MM.1S (cell line): ENCODE measurements around the gene SELENOO.
A peak's percentile ranks its signal among the peaks of the same experiment; 100 is the strongest.

Source experiments
- DNase-seq: peaks from one replicate; pipeline ENCODE4 v3.0.0-alpha.2; 2015
- H2AFZ ChIP-seq: fragments of 300-600 bp; sonication (generic); 2 replicates; pipeline ENCODE4 v1.6.0; 2016; ENCODE audit warnings: antibody characterized with exemption, low read length
- H3F3A ChIP-seq: fragments of 300-600 bp; sonication (generic); 2 replicates; pipeline ENCODE4 v1.6.1; 2016; ENCODE audit warnings: mild to moderate bottlenecking, antibody characterized with exemption, low read length, moderate library complexity, mixed read lengths; ENCODE audit not compliant: insufficient read depth
- H3K27ac ChIP-seq: fragments of 300-600 bp; sonication (generic); 2 replicates; pipeline ENCODE4 v1.5.1; 2016; ENCODE audit warnings: mild to moderate bottlenecking, low read length
- H3K27me3 ChIP-seq: fragments of 300-600 bp; sonication (generic); replicated peaks from 2 replicates; pipeline ENCODE4 v1.6.0; 2016; ENCODE audit warnings: low read length; ENCODE audit not compliant: insufficient read depth
- H3K36me3 ChIP-seq: fragments of 300-600 bp; sonication (generic); replicated peaks from 2 replicates; pipeline ENCODE4 v1.6.1; 2016; ENCODE audit warnings: mild to moderate bottlenecking, low read length, mixed read lengths; ENCODE audit not compliant: insufficient read depth
- H3K4me1 ChIP-seq: fragments of 300-600 bp; sonication (generic); 2 replicates; pipeline ENCODE4 v1.6.1; 2016; ENCODE audit warnings: low read length, mixed read lengths
- H3K4me2 ChIP-seq: fragments of 300-600 bp; sonication (generic); 2 replicates; pipeline ENCODE4 v1.6.0; 2016; ENCODE audit warnings: low read depth, low read length
- H3K4me3 ChIP-seq: fragments of 300-600 bp; sonication (generic); 2 replicates; pipeline ENCODE4 v1.5.1; 2016; ENCODE audit warnings: low read length, mixed read lengths
- H3K79me2 ChIP-seq: fragments of 300-600 bp; sonication (generic); 2 replicates; pipeline ENCODE4 v1.6.1; 2016; ENCODE audit warnings: mixed run types, low read length, mixed read lengths
- H3K9ac ChIP-seq: fragments of 300-600 bp; sonication (generic); 2 replicates; pipeline ENCODE4 v1.6.1; 2016; ENCODE audit warnings: low read length, mixed read lengths
- H3K9me2 ChIP-seq: fragments of 300-600 bp; sonication (generic); replicated peaks from 2 replicates; pipeline ENCODE4 v1.6.1; 2016; ENCODE audit warnings: mild to moderate bottlenecking, low read length, mixed read lengths; ENCODE audit not compliant: insufficient read depth
- H3K9me3 ChIP-seq: fragments of 300-600 bp; sonication (generic); replicated peaks from 2 replicates; pipeline ENCODE4 v1.6.1; 2016; ENCODE audit warnings: mild to moderate bottlenecking, low read length, mixed read lengths; ENCODE audit not compliant: insufficient read depth
- H4K20me1 ChIP-seq: fragments of 300-600 bp; sonication (generic); 2 replicates; pipeline ENCODE4 v1.6.1; 2016; ENCODE audit warnings: mild to moderate bottlenecking, low read length, moderate library complexity, mixed read lengths; ENCODE audit not compliant: insufficient read depth
- CTCF ChIP-seq: fragments of 300-600 bp; sonication (generic); IDR thresholded peaks from 2 replicates; pipeline ENCODE4 v1.5.1; 2016; ENCODE audit warnings: antibody characterized with exemption, low read length, mixed read lengths
- EZH2 ChIP-seq: fragments of 300-600 bp; sonication (generic); optimal IDR thresholded peaks from 2 replicates; pipeline ENCODE3; 2017; ENCODE audit warnings: low read depth, mild to moderate bottlenecking, antibody characterized with exemption, low read length, mixed read lengths
- EZH2phosphoT487 ChIP-seq: fragments of 300-600 bp; sonication (generic); IDR thresholded peaks from 2 replicates; pipeline ENCODE4 v1.6.1; 2018; ENCODE audit warnings: antibody characterized with exemption, low read length

Gene SELENOO

GRCh38 chr22:50250555-50251476, 50.0 kb downstream of the SELENOO start, which contains the start of gene HDAC10:
TSS of gene HDAC10 (minus strand) at chr22:50251265. CDS start at chr22:50251032, 233 bp downstream.
- Histone ChIP-seq H3K4me3 (peak within 1 kb of the TSS; percentile 88), H3K27me3 (no peaks in the 10 kb centered on the region), H3K4me1 (peaks cover 32% of the 10 kb centered on the region), H4K20me1 (no peaks in the 10 kb centered on the region), H3K9ac (peak within 1 kb of the TSS; percentile 92), H3K27ac (peak within 1 kb of the TSS; percentile 68), H3K4me2 (peak within 1 kb of the TSS; percentile 93), H3F3A (peaks cover 29% of the 10 kb centered on the region), H3K9me2 (no peaks in the 10 kb centered on the region), H2AFZ (peak within 1 kb of the TSS; percentile 52), H3K36me3 (no peaks in the 10 kb centered on the region), H3K9me3 (no peaks in the 10 kb centered on the region), H3K79me2 (peaks cover 34% of the 10 kb centered on the region)
- no peak for TF ChIP-seq EZH2phosphoT487
- no peak for TF ChIP-seq EZH2
- no peak for TF ChIP-seq CTCF
- peak; percentile 87 for DNase-seq

- H3K4me1 ChIP-seq: peaks cover 25% of the 10 kb centered on the region
- H3K9ac ChIP-seq: peak overlapping the region; percentile 92; the same call in 1 of the 2 replicates
- no peak overlapping the region for H2AFZ ChIP-seq
- H4K20me1 ChIP-seq: no peaks in the 10 kb centered on the region
- H3K4me2 ChIP-seq: peak overlapping the region; percentile 93
- H3K79me2 ChIP-seq: peaks cover 26% of the 10 kb centered on the region
- H3K9me3 ChIP-seq: no peaks in the 10 kb centered on the region
- no peaks in the 10 kb centered on the region for H3K27me3 ChIP-seq
- no peak overlapping the region for H3K27ac ChIP-seq
- H3K9me2 ChIP-seq: no peaks in the 10 kb centered on the region
- peaks cover 28% of the 10 kb centered on the region for H3F3A ChIP-seq
- no peaks in the 10 kb centered on the region for H3K36me3 ChIP-seq
- no peak for DNase-seq
- peak overlapping the region; percentile 88 for H3K4me3 ChIP-seq
- no peak for TF ChIP-seq CTCF
- no peak for TF ChIP-seq EZH2
- no peak for TF ChIP-seq EZH2phosphoT487
These were observed 50.8 kb downstream of the SELENOO start for GRCh38 chr22:50251477-50252081.

GRCh38 chr22:50252082-50253045, 51.6 kb downstream of the SELENOO start:
- Histone ChIP-seq H3K9me3 (no peaks in the 10 kb centered on the region), H3K79me2 (peaks cover 18% of the 10 kb centered on the region), H3K4me1 (peaks cover 21% of the 10 kb centered on the region), H3K4me2 (no peak overlapping the region), H3F3A (peaks cover 22% of the 10 kb centered on the region), H3K9ac (no peak overlapping the region), H3K9me2 (no peaks in the 10 kb centered on the region), H3K27me3 (no peaks in the 10 kb centered on the region), H3K4me3 (no peak overlapping the region), H2AFZ (no peak overlapping the region), H4K20me1 (no peaks in the 10 kb centered on the region), H3K36me3 (no peaks in the 10 kb centered on the region), H3K27ac (no peak overlapping the region)
- DNase-seq: peak; percentile 53
- TF ChIP-seq EZH2: no peak
- peak; percentile 60 for TF ChIP-seq CTCF
